CD4-positive, alpha-beta T cell treated with Interferon alpha-2 for 1 hour (primary cell): Measurements from ENCODE around the gene ZNF888.
A peak's percentile ranks its signal among the peaks of the same experiment; 100 is the strongest.
"Not testable (repeated sequence)": the region's sequence is repeated elsewhere in the genome, so short reads cannot be mapped to it uniquely, and the experiment has no call there.

Experiments used
- DNase-seq, 2 donors: peaks; one replicate each; pipeline ENCODE4 v3.0.0-alpha.2; 2020 to 2022

Gene ZNF888

GRCh38 chr19:52941523-52941922 lies 18.3 kb upstream of the ZNF888 start:
- DNase-seq = not testable (repeated sequence)

GRCh38 chr19:52940905-52941304 lies 17.7 kb upstream of the ZNF888 start:
- not testable (repeated sequence) for DNase-seq

GRCh38 chr19:52938761-52939160 lies 15.5 kb upstream of the ZNF888 start:
- DNase-seq = no peak

GRCh38 chr19:52936954-52937325 lies 13.7 kb upstream of the ZNF888 start:
- no peak for DNase-seq

- DNase-seq = no peak
Observed at GRCh38 chr19:52936151-52936953, 13.1 kb upstream of the ZNF888 start.

- no peak for DNase-seq
Observed at GRCh38 chr19:52935434-52935833, 12.2 kb upstream of the ZNF888 start.

- DNase-seq = not testable (repeated sequence)
Observed at GRCh38 chr19:52924641-52925040, 1.4 kb upstream of the ZNF888 start.

GRCh38 chr19:52923778-52924593 lies 758 bp upstream of the ZNF888 start:
- DNase-seq = peak in 1 of 2 donors; percentile 26

- DNase-seq = no peak
Observed at GRCh38 chr19:52917531-52917930, 5.7 kb downstream of the ZNF888 start.

GRCh38 chr19:52910648-52911047 lies 12.6 kb downstream of the ZNF888 start:
- DNase-seq = no peak

- not testable (repeated sequence) for DNase-seq
Observed at GRCh38 chr19:52904052-52904780, 19.0 kb downstream of the ZNF888 start.

- DNase-seq = no peak
Observed at GRCh38 chr19:52901842-52902241, 21.4 kb downstream of the ZNF888 start.

- not testable (repeated sequence) for DNase-seq
Observed at GRCh38 chr19:52898596-52898995, 24.6 kb downstream of the ZNF888 start.

GRCh38 chr19:52898101-52898500 lies 25.1 kb downstream of the ZNF888 start:
- no peak for DNase-seq

- DNase-seq = peak; percentile 94 to 95
Observed at GRCh38 chr19:52897138-52897935, 25.9 kb downstream of the ZNF888 start, which contains the start of gene ZNF320. Gene ZNF320 (minus strand): TSS chr19:52897635. CDS start chr19:52890255, 7,380 bp downstream.

- DNase-seq = no peak
Observed at GRCh38 chr19:52896431-52897137, 26.6 kb downstream of the ZNF888 start.

- no peak for DNase-seq
Observed at GRCh38 chr19:52891336-52891735, 31.9 kb downstream of the ZNF888 start.

- no peak for DNase-seq
Observed at GRCh38 chr19:52889931-52890330, 33.3 kb downstream of the ZNF888 start.

- DNase-seq = no peak
Observed at GRCh38 chr19:52889076-52889475, 34.2 kb downstream of the ZNF888 start.

GRCh38 chr19:52880895-52881389 lies 42.3 kb downstream of the ZNF888 start:
- DNase-seq = no peak

- not testable (repeated sequence) for DNase-seq
Observed at GRCh38 chr19:52872996-52873395, 50.2 kb downstream of the ZNF888 start.
